ENCODE results near the gene CAPN15. TPM values are rescaled to one million over a fixed set of nuclear protein-coding genes. Genes with fewer than 3 reads are reported as not detected.

The CAPN15 gene
- total and polyA plus RNA-seq, 9 of the 15 experiments (the other 6 are each of a cell fraction or from before 2014, with no cell fraction given): 0.62 to 111 (median 14.2) TPM

- no peak for TF ChIP-seq REST (IDR thresholded peaks at IDR 0.05; ENCODE audit: borderline replicate concordance)
- no peak for TF ChIP-seq REST (CRISPR knock-in tag; IDR thresholded peaks at IDR 0.05; ENCODE audit: low read depth)
- no peak for TF ChIP-seq NUFIP1 (IDR thresholded peaks at IDR 0.05; ENCODE audit: partially characterized antibody)
- TF ChIP-seq KAT2B (IDR thresholded peaks at IDR 0.05; ENCODE audit: low read depth, low read length): no peak
Measured at GRCh38 chr16:497258-497657, 30.3 kb upstream of the CAPN15 start (continued).

Data from K562 (cell line).